ENCODE results near the gene KLHL14. TPM values are rescaled to one million over a fixed set of nuclear protein-coding genes. Genes with fewer than 3 reads are reported as not detected.

Gene KLHL14
- total RNA-seq, 1 experiment from 2014 or later = 6.7 TPM

- Histone ChIP-seq H3K27ac (ENCODE audit: low read length) (no peak overlapping the region), H3K27me3 (ENCODE audit: control insufficient read depth, insufficient read depth, low read length) (no peaks in the 10 kb centered on the region), H3K36me3 (ENCODE audit: control insufficient read depth, insufficient read depth, low read length) (no peaks in the 10 kb centered on the region), H3K4me1 (ENCODE audit: control insufficient read depth, insufficient read depth, low read length) (no peaks in the 10 kb centered on the region), H3K9me3 (ENCODE audit: control insufficient read depth, insufficient read depth, low read depth, low read length) (no peaks in the 10 kb centered on the region), H3K4me3 (ENCODE audit: low read depth in 2 of 2, low read length in 2 of 2) (no peak overlapping the region)
- POLR2A ChIA-PET = no interaction called here
- intact Hi-C loops (cut with micrococcal nuclease; ENCODE audit: unreplicated experiment) (no loop called here), in situ Hi-C loops (cut with HindIII; ENCODE audit: low pct_unique_long_range_greater_than_20kb, low sequenced_read_pairs) (no loop called here)
- TF ChIP-seq TCF7L2 (IDR thresholded peaks at IDR 0.05; ENCODE audit: low read depth, low read length) (no peak), SIN3A (IDR thresholded peaks at IDR 0.05; ENCODE audit: borderline replicate concordance, insufficient read depth, low read depth, low read length) (no peak), CTCF (IDR thresholded peaks at IDR 0.05) (no peak)
- no TSS peak for BruUV-seq (replicated peaks)
- CTCF ChIA-PET = no interaction called here
- no peak for ATAC-seq
- no peak for DNase-seq (ENCODE audit: low read depth, low spot score)
These were observed 37.5 kb upstream of the KLHL14 start for GRCh38 chr18:32810314-32810713.

DNA sequence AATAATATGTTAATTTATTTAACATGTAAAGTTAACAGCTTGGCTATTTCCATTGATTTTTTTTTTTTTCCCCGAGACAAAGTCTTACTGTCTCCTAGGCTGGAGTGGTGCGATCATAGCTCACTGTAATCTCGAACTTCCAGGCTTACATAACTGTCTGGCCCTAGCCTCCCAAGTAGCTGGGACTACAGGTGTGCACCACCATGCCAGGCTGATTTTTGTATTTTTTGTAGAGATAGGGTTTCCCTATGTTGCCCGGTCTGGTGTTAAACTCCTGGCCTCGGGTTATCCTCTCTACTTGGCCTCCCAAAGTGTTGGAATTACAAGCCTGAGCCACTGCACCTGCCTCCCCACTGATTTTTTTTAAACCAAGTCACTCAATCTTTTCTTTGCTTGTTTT is 32.5 kb upstream of the KLHL14 start:
- CTCF ChIA-PET = no interaction called here
- POLR2A ChIA-PET = no interaction called here
- no TSS peak for BruUV-seq (replicated peaks)
- ATAC-seq (no peak), DNase-seq (ENCODE audit: low read depth, low spot score) (no peak)
- in situ Hi-C loops (cut with HindIII; ENCODE audit: low pct_unique_long_range_greater_than_20kb, low sequenced_read_pairs) = no loop called here
- intact Hi-C loops (cut with micrococcal nuclease; ENCODE audit: unreplicated experiment) = no loop called here
- H3K27me3 ChIP-seq (ENCODE audit: control insufficient read depth, insufficient read depth, low read length) = no peaks in the 10 kb centered on the region
- H3K9me3 ChIP-seq (ENCODE audit: control insufficient read depth, insufficient read depth, low read depth, low read length) = no peaks in the 10 kb centered on the region
- H3K4me1 ChIP-seq (ENCODE audit: control insufficient read depth, insufficient read depth, low read length) = no peaks in the 10 kb centered on the region
- H3K4me3 ChIP-seq (ENCODE audit: low read depth in 2 of 2, low read length in 2 of 2) = no peak overlapping the region
- TF ChIP-seq TCF7L2 (IDR thresholded peaks at IDR 0.05; ENCODE audit: low read depth, low read length) (no peak), POLR2AphosphoS5 (IDR thresholded peaks at IDR 0.05; ENCODE audit: low read depth, low read length) (no peak), CTCF (IDR thresholded peaks at IDR 0.05) (no peak), SIN3A (IDR thresholded peaks at IDR 0.05; ENCODE audit: borderline replicate concordance, insufficient read depth, low read depth, low read length) (no peak)
- TF ChIP-seq, protein P1, sequence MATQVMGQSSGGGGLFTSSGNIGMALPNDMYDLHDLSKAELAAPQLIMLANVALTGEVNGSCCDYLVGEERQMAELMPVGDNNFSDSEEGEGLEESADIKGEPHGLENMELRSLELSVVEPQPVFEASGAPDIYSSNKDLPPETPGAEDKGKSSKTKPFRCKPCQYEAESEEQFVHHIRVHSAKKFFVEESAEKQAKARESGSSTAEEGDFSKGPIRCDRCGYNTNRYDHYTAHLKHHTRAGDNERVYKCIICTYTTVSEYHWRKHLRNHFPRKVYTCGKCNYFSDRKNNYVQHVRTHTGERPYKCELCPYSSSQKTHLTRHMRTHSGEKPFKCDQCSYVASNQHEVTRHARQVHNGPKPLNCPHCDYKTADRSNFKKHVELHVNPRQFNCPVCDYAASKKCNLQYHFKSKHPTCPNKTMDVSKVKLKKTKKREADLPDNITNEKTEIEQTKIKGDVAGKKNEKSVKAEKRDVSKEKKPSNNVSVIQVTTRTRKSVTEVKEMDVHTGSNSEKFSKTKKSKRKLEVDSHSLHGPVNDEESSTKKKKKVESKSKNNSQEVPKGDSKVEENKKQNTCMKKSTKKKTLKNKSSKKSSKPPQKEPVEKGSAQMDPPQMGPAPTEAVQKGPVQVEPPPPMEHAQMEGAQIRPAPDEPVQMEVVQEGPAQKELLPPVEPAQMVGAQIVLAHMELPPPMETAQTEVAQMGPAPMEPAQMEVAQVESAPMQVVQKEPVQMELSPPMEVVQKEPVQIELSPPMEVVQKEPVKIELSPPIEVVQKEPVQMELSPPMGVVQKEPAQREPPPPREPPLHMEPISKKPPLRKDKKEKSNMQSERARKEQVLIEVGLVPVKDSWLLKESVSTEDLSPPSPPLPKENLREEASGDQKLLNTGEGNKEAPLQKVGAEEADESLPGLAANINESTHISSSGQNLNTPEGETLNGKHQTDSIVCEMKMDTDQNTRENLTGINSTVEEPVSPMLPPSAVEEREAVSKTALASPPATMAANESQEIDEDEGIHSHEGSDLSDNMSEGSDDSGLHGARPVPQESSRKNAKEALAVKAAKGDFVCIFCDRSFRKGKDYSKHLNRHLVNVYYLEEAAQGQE (IDR thresholded peaks at IDR 0.05; ENCODE audit: insufficient read depth in 1 of 2, low read depth in 2 of 2, low read length in 1 of 2) = no peak
- no peaks in the 10 kb centered on the region for H3K36me3 ChIP-seq (ENCODE audit: control insufficient read depth, insufficient read depth, low read length)
- no peak overlapping the region for H3K27ac ChIP-seq (ENCODE audit: low read length)
